HG02763 (cell line): ENCODE data around the gene GNGT2.
"Not testable (repeated sequence)": the region's sequence is repeated elsewhere in the genome, so short reads cannot be mapped to it uniquely, and the experiment has no call there.

ENCODE experiments used
- ATAC-seq: cut with Tn5 transposase; IDR thresholded peaks from one replicate; pipeline ENCODE4 v1.9.1; 2021; ENCODE audit warnings: mild to moderate bottlenecking, moderate library complexity; ENCODE audit not compliant: unreplicated experiment

Gene GNGT2

DNA sequence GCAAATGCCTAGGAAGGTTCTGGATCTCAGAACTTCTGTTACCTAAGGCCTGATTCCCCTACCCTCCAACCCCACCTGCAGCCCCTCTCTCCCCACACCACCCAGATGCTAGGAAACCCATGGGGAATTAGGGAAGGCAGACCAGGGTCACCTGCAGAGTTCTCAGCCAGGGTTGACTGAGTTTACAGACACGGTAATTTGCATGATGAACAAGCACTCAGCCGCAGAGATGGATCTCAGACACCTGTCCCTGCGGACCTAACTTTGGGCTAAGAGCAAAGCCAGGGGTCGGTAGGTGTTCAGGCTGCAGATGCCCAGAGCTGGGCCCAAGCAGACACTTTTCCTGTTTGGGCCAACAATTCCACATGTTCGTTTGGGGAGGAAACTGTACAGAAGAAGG, 3.0 kb upstream of the GNGT2 start:
- ATAC-seq: no peak

DNA sequence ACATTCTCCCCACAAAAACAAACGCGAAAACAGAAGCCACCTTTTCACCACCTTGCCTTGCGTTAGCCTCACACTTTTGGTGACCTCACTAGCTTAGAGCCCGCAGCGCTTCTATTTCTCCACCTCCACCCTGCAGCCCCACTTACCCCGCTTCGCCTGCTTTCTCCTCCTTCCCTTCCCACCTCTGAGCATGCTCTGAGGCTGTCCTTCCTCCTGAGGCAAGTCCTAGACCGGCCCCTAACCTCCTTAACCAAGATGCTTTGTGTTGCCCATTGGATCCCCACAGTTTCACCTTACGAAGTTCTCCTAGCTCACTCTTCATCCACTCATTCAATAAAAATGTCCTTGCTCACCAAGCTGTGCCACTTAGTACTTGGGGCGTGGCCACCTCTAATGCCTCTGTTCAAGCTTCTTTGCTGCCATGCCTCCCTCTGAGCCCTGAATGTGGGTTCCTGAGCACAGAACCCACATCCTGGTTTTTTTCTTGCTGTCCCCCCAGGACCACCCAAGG, 1.3 kb downstream of the GNGT2 start:
- ATAC-seq: no peak

DNA sequence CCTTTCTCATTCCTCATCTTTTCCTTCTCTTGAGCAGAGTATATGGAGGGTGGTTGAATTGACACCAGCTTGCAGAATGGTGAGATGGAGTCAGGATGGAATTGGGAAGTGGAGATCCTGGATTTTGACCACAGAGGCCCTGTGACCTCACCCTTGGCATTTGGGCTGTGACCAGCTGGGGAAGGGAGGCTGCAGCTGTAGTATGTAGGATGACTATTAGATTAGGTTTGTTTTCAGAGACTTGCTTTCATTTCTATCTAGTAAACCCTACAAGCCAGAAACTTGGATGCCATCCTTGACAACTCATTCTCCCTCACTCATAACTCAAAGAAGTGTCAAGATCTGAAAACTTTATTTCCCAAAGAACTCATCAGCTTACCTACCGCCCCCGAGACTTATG, 5.9 kb downstream of the GNGT2 start:
- ATAC-seq: no peak

DNA sequence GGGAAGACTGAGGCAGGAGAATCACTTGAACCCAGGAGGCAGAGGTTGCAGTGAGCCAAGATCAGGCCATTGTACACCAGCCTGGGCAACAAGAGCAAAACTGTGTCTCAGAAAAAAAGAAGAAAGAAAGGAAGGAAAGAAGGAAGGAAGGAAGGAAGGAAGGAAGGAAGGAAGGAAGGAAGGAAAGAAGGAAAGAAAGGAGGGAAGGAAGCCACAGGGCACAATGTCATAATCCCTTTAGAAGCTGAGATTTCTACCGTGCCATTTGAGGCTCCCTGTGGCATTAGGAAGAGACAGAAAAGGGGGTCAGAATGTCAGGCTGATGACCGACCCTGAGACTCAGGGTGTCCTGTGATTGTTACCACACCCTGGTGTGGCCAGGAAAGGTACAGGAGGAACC, 6.6 kb downstream of the GNGT2 start:
- ATAC-seq: no peak

DNA sequence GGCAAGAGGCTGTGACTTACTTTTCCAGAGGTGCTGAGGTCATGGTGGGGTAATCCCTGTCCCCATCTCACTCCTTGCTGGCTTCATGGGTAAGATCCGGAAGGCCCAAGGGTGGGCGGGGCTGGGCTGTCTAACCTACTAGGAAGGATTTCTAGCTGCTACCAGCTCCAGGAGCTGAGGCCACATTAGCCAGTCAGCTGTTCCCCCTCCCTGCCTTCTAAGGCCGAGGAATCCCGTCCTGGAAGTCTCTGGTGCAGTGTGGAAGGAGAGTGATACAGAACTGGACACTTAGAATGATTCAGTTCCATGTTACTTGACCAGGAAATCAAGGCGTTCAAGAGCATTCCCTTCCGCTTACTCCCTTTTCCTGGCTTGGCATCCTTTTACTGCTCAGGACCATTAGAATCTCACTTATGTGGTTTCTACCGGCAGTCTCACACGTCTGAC, 8.9 kb downstream of the GNGT2 start:
- no peak for ATAC-seq

DNA sequence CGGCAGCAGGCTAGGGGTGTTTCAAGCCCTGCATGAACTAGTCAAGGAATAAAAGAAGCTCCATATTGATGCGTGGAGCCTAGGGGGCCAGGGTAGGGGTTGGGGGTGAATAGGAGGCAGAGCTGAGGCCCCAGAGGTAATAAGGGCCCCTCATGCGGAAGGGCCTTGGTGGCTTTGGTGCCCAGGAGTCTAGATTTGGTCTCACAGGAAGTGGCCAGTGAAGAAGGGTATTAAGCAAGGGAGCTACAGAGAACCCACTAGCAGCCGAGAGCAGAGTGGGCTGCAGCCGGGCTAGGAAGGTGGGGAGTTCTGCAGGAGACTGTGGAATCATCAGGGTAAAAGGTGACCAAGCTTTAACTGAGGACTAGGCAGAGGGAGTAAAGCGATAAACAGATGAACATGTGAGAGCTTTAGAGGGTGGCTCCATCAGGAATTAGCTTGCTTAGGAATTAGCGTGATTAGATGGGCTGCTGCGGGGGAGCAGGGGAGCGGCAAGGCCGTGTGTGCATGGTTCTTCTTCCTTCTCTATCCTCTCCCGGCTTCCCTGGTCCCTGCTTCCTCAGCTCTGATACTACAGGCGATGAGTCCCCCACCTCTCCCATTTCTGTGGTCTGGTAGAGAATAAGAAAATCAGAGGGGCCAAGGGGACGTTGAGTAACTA, 9.8 kb downstream of the GNGT2 start:
- ATAC-seq: no peak

DNA sequence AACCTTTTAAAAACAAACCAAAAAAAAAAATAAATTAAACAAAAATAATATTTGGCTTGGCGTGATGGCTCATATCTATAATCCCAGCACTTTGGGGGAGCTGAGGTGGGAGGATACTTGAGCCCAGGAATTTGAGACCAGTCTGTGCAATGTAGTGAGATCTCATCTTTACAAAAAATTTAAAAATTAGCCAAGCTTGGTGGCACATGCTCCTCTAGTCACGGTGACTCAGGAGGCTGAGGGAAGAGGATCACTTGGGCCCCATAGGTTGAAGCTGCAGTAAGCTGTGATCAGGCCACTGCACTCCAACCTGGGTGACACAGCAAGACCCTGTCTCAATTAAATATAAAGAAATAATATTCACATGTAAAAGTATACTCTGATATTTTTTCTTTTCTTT, 12.2 kb downstream of the GNGT2 start:
- no peak for ATAC-seq

DNA sequence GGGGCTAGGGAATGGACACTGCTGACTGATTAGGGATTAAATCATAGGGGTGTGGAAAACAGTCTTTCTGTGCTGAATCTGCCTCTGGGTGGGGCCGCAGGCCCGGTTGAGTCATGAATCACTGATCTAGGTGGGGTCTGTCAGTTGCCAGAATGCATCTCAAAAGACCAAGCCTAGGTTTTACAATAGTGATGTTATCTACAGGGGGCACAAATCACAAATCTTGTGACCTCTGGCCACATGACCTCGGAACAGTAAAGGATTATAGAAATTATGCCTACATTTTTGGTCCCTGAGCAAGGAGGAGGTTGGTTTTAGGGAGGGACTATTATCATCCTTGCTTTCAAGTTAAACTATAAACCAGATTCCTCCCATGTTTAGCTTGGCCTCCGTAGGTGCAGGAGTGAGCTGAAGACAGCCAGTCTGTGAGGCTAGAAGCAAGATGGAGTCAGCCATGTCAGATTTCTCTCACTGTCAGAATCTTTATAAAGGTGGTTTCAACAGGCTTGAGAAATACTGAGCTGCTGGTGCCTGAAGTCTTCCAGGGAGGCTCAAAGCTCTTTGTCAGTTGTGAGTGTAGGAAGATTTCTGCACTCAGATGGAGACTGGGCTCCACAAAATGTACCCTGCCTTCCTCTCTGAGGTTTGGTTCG, 12.9 kb downstream of the GNGT2 start:
- ATAC-seq: no peak

DNA sequence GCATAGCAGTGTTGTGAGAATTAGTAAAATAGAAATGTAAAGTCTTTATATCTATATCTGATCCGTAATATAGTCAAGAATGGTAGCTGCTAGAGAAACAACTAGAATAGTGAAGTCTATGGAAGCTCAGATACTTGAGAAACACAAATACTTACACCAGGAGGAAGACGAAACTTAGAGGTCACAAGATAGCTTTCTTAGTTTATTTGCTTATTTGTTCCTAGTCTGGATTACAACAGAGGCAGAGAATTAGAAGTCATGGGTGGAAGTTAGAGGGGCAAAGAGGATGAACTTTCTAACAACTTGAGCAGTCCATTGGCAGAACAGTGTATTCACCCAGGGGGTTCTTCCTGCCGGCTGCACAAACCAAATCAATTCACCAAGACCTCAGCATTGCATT, 13.9 kb downstream of the GNGT2 start:
- no peak for ATAC-seq

DNA sequence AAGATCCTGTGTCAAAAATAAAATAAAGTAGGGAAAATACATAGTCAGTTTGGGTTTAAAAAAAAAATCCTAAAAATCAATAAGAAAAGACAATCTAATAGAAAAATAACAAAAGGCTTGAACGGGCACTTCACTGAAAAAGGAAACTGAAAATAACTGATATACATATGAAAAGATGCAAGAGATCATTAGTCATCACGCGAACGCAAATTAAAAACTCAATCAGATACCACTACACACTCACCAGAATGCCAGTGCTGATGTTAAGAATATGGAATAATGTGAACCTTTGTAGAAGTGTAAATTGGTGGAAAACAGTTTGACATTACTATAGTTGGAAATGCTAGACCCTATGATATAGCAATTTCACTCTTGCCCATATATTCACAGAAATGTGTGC, 14.6 kb downstream of the GNGT2 start:
- ATAC-seq: no peak

DNA sequence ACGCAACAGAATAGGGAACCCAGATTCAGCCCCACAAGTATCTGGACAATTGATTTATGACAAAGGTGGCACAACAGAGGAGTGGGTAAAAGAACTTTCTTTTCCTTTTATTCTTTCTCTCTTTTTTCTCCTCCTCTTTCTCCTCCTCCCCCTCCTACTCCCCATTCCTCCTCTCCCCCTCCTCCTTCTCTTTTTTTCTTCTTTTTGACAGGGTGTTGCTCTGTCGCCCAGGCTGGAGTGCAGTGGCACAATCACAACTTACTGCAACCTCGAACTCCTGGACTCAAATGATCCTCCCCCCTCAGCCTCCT, 16.1 kb downstream of the GNGT2 start:
- ATAC-seq: no peak

DNA sequence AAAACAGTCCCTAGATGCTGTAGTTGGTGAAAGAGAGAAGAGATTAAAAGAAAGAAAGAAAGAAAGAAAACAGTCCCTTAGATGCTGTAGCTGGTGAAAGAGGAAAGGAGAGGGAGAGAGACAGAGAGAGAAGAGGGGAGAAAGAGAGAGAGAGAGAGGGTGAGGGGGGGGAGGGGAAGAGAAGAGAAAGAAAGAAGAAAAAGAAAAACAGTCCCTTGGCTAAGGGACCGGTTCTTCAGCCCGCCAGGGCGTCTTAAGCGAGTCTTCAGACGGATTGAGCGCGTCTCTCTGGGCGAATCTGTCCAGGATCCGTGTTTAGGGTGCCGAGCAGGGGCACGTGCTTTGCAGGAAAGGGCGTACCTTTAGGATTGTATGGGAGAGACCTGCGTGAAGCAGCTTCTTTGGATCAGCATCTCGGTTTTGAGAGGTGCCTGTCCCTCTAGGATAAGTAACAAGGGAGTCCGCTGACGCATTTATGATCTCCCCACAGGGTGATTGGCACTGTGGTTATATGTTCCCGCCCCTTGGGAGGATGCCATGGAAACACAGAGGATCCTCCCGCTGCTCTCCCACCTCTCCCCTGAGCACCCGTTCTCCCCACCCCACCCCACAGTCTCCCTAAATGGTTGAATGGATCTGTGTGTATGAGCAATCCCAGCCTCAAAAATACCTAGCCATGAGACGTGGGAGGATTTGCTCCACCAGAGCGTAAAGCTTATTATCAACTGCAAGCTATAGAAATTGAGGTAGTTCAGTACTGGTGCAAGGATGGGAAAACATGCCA, 16.7 kb downstream of the GNGT2 start:
- ATAC-seq: no peak

DNA sequence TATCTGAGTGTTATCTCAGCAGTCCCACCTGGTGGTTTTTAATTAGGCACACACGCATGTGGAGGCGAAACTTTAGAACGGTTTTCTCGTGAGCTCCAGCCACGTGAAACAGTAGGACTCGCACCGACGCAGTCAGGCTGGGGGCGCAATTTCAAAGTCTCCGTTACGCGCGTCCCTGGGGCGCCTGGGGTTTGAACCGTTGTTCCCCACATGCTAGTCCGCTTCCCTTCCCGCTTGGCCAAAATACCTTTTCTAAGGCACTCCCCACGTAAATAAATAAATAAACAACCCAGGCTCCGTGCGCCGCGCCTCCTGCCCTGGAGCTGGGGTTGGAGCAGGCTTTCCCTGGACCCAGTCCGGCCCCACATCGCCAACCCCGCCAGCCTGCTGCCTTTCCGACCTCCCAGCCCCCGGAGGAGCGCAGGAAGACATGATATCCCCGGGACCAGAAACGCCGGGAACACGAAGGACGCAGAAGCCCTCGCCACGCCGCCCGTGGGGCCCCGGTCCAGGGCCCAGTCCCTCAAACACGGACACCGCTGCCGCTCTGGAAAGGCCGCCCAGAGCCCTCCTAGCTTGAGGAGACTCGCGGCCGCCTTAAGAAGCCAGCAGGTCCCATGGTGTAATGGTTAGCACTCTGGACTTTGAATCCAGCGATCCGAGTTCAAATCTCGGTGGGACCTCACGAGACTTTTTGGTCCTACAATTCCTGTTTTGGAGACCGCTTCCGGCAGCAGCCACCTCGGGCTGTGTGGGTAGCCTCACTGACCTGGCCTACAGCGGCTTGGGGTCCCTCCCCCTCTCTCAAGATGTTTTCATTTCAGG, 18.2 kb downstream of the GNGT2 start:
- ATAC-seq: peak; percentile 42

DNA sequence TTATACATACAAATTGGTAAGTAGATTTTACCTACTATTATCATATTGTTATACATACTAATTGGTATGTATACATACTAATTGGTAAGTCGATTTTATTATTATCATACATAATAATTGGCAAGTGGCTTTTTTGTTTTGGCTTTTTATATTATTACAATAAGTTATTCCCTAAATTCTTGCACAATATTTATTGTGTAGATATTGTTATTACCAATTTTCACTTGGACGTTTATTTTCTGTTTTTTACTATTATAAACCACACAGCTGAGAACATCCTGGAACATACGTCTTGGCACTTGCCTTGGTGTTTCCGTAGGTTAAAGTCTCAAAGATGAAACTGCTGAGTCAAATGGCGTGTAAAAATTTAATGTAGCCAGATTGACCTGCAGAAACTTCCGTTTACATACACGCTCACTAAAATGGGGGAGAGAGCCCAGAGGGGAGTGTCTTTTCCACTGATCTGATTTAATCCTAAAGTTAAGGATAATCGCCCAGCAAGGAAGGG, 18.9 kb downstream of the GNGT2 start:
- peak; percentile 2 for ATAC-seq

DNA sequence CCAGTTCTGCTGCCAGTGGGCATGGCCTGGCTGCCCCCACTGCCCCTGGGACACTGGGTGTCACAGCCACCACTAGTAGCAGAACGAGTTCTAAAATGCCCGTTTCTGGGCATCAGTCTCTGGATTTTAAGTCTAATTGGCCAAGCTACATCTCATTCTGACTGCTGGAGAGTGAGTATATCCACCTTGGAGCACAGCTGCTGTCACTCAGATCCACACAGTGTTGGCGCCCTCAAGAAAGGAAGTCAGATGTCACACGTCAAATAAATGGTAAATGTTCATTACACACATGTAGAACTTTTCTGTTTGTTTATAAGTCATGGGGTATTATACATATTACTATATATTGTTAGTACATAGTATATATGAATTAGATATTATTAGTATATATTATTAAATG, 19.4 kb downstream of the GNGT2 start:
- ATAC-seq: no peak

DNA sequence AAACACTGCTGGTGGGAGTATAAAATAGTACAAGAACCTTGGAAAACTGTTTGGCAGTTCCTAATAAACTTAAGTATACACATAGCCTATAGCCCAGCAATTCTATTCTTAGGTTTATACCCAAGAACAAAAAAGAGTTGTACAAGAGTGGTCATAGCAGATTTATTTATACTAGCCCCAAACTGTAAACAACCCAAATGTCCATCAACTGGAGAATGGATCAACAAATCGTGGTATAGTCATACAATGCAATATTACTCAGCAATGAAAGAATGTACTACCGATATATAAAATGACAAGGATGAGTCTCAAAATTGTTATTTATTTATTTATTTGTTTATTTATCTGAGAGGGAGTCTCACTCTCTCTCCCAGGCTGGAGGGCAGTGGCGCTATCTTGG, 23.1 kb downstream of the GNGT2 start:
- no peak for ATAC-seq

DNA sequence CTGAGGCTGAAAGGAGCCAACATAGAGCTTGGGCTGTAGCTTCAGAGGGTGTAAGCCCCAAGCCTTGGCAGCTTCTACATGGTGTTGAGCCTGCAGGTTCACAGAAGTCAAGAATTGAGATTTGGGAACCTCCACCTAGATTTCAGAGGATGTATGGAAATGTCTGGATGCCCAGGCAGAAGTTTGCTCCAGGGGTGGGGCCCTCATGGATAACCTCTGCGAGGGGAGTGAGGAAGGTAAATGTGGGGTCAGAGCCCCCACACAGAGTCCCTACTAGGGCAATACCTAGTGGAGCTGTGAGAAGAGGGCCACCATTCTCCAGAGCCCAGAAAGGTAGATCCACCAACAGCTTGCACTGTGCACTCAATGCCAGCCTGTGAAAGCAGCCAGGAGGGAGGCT, 25.0 kb downstream of the GNGT2 start:
- not testable (repeated sequence) for ATAC-seq

DNA sequence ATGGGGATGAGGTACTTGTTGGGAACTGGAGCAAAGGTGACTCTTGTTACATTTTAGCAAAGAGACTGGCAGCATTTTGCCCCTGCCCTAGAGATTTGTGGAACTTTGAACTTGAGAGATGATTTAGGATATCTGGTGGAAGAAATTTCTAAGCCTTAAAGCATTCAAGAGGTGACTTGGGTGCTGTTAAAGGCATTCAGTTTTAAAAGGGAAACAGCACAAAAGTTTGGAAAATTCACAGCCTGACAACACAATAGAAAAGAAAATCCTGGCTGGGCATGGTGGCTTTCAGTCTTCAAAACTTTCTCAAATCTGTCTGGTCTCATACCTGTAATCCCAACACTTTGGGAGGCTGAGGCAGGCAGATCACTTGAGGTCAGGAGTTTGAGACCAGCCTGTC, 25.9 kb downstream of the GNGT2 start:
- ATAC-seq: not testable (repeated sequence)

DNA sequence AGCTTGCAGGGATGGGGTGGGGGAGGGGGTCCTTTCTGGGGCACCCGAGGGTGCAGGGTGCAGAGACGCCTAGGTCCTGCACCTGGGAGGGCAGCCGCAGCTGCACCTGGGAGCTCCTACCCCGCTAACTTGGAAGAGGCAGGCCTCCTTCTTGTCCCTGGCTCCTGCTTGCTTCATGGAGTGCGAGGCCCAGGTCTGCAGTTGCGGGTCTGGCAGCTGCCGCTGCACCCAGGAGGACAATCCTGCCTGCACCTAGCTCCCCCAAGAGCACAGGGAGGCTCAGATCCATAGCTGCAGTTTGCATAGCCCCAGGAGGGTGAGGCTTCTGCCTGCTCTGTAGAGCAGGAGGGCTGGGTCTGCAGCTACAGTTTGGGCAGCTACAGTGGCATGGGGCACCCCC, 26.6 kb downstream of the GNGT2 start:
- no peak for ATAC-seq

DNA sequence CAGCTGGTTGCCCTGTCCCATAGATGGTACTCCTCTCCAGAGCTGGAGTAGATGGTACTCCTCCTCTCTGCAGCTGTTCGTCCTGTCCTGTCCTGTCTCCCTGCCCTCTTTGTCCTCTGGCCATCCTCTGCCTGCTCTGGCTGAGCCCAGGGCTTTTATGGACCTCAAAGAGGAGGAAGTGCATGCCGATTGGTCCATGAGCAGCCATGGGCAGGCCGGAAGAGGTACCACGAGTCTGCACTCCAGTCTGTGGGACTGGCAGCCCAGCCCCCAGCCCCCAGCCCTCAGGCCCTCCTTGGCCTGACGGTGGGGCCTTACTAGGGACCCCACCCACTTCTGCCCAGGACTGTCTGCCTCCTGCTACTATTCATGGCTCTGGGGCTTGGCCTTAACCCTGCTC, 27.0 kb downstream of the GNGT2 start:
- ATAC-seq: no peak

DNA sequence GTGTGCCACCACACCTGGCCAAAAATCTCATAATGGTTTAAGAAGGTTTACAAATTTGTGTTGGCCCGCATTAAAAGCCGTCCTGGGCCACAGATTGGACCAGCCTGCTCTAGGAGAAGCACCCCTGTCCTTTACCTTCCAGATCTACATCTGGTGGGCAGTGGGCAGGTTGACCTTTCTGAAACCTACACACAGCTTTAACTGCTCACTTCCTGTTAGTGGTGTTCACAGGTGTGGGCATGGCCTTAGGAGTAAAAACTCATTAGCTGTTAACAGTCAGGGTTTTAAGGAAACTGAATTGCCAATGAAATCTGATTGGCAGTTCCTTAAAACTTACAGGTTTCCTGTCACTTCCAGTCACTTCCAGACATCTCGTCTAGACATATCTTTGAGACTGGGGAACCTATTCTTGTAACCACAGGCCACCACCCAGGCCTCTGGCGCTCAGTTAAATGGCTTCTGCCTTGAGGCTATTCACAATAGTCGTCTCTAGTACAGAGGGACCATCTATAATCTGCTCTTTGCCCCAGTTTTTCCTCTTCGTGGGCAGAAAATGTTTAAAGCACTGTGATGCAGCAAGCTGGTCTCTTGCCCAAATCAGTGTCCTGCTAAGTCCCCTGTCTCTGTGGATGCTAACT, 29.3 kb downstream of the GNGT2 start:
- no peak for ATAC-seq
